ENCODE data around the gene GSK3B. TPM values are rescaled to one million over a fixed set of nuclear protein-coding genes. Genes with fewer than 3 reads are reported as not detected.

GSK3B gene
- total RNA-seq, result 10 to 100 TPM; 36.7 to 47.9 TPM

GRCh38 chr3:120093911-120094775 is at the start of gene GSK3B:
Gene GSK3B (minus strand): TSS chr3:120094447. CDS start chr3:120093434, 1,013 bp downstream.
- peak within 1 kb of the TSS; percentile 88 to 91 for H3K4me3 ChIP-seq
- WGBS, result under 1% methylated on average over 80 of the region's 94 CpGs
- peak; percentile 64 for DNase-seq (ENCODE audit: low spot score)
- TF ChIP-seq POLR2A (IDR thresholded peaks at IDR 0.05), result peak; percentile 92
- peak; percentile 40 for TF ChIP-seq POLR2AphosphoS5 (IDR thresholded peaks at IDR 0.05)
- TF ChIP-seq, protein P1, sequence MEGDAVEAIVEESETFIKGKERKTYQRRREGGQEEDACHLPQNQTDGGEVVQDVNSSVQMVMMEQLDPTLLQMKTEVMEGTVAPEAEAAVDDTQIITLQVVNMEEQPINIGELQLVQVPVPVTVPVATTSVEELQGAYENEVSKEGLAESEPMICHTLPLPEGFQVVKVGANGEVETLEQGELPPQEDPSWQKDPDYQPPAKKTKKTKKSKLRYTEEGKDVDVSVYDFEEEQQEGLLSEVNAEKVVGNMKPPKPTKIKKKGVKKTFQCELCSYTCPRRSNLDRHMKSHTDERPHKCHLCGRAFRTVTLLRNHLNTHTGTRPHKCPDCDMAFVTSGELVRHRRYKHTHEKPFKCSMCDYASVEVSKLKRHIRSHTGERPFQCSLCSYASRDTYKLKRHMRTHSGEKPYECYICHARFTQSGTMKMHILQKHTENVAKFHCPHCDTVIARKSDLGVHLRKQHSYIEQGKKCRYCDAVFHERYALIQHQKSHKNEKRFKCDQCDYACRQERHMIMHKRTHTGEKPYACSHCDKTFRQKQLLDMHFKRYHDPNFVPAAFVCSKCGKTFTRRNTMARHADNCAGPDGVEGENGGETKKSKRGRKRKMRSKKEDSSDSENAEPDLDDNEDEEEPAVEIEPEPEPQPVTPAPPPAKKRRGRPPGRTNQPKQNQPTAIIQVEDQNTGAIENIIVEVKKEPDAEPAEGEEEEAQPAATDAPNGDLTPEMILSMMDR (IDR thresholded peaks at IDR 0.05), result no peak
- H3K4me1 ChIP-seq (replicated peaks), result peaks cover 6% of the 10 kb centered on the region
- H3K36me3 ChIP-seq, result no peaks in the 10 kb centered on the region
- H3K27ac ChIP-seq, result peak within 1 kb of the TSS; percentile 100
- no peaks in the 10 kb centered on the region for H3K9me3 ChIP-seq
- intact Hi-C loops (cut with DNase I), result loop anchor here (5.0 kb wide), 1 partner anchor 323 kb away; no protein-coding TSS in a partner anchor
- H3K27me3 ChIP-seq (replicated peaks; ENCODE audit: insufficient read depth), result no peaks in the 10 kb centered on the region

DNA sequence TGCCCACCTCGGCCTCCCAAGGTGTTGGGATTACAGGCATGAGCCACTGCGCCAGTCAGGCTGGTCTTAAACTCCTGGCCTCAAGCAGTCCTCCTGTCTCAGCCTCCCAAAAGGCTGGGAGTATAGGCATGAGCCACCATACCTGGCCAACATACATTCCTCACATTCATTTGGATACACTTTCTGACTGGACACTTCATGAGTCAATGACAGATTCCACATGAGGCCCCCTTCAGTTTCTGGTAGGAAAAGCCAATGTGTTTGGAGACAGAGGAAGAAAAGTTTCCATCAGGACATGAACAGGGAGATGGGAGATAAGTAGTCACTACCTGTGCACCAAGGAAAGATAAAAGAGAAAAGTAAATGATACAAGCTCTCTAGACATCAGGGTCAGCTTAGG is 49.4 kb upstream of the GSK3B start:
- no peak overlapping the region for H3K4me3 ChIP-seq
- no peak overlapping the region for H3K27ac ChIP-seq
- H3K27me3 ChIP-seq (replicated peaks; ENCODE audit: insufficient read depth), result no peaks in the 10 kb centered on the region
- H3K36me3 ChIP-seq, result no peaks in the 10 kb centered on the region
- 94% methylated on average over 2 of the region's 2 CpGs for WGBS
- TF ChIP-seq POLR2A (IDR thresholded peaks at IDR 0.05) (no peak), POLR2AphosphoS5 (IDR thresholded peaks at IDR 0.05) (no peak)
- TF ChIP-seq, protein P1 (IDR thresholded peaks at IDR 0.05), result no peak
- DNase-seq (ENCODE audit: low spot score), result no peak
- intact Hi-C loops (cut with DNase I), result no loop called here
- H3K9me3 ChIP-seq, result no peaks in the 10 kb centered on the region
- peaks cover 9% of the 10 kb centered on the region for H3K4me1 ChIP-seq (replicated peaks)

- Histone ChIP-seq H3K27me3 (replicated peaks; ENCODE audit: insufficient read depth) (no peaks in the 10 kb centered on the region), H3K4me3 (no peak overlapping the region), H3K9me3 (no peaks in the 10 kb centered on the region), H3K27ac (no peak overlapping the region), H3K36me3 (no peaks in the 10 kb centered on the region), H3K4me1 (replicated peaks) (no peaks in the 10 kb centered on the region)
- intact Hi-C loops (cut with DNase I), result no loop called here
- TF ChIP-seq, protein P1 (IDR thresholded peaks at IDR 0.05), result no peak
- no peak for TF ChIP-seq POLR2AphosphoS5 (IDR thresholded peaks at IDR 0.05)
- TF ChIP-seq POLR2A (IDR thresholded peaks at IDR 0.05), result no peak
- whole genome bisulfite sequencing, result 92% methylated on average over 4 of the region's 4 CpGs
- DNase-seq (ENCODE audit: low spot score), result no peak
Measured at GRCh38 chr3:120142236-120142635, 48.0 kb upstream of the GSK3B start.

GRCh38 chr3:120140098-120140742 is 46.0 kb upstream of the GSK3B start:
- H3K4me3 ChIP-seq, result no peak overlapping the region
- H3K27me3 ChIP-seq (replicated peaks; ENCODE audit: insufficient read depth), result no peaks in the 10 kb centered on the region
- TF ChIP-seq POLR2AphosphoS5 (IDR thresholded peaks at IDR 0.05), result no peak
- no peak for TF ChIP-seq POLR2A (IDR thresholded peaks at IDR 0.05)
- TF ChIP-seq, protein P1 (IDR thresholded peaks at IDR 0.05), result no peak
- H3K9me3 ChIP-seq, result no peaks in the 10 kb centered on the region
- intact Hi-C loops (cut with DNase I), result no loop called here
- WGBS, result 96% methylated on average over 52 of the region's 52 CpGs
- DNase-seq (ENCODE audit: low spot score), result no peak
- no peaks in the 10 kb centered on the region for H3K4me1 ChIP-seq (replicated peaks)
- H3K27ac ChIP-seq, result no peak overlapping the region
- no peaks in the 10 kb centered on the region for H3K36me3 ChIP-seq

Data from prostate gland (tissue), 2 donors.